ENCODE measurements around the gene ZNF556.

DNA sequence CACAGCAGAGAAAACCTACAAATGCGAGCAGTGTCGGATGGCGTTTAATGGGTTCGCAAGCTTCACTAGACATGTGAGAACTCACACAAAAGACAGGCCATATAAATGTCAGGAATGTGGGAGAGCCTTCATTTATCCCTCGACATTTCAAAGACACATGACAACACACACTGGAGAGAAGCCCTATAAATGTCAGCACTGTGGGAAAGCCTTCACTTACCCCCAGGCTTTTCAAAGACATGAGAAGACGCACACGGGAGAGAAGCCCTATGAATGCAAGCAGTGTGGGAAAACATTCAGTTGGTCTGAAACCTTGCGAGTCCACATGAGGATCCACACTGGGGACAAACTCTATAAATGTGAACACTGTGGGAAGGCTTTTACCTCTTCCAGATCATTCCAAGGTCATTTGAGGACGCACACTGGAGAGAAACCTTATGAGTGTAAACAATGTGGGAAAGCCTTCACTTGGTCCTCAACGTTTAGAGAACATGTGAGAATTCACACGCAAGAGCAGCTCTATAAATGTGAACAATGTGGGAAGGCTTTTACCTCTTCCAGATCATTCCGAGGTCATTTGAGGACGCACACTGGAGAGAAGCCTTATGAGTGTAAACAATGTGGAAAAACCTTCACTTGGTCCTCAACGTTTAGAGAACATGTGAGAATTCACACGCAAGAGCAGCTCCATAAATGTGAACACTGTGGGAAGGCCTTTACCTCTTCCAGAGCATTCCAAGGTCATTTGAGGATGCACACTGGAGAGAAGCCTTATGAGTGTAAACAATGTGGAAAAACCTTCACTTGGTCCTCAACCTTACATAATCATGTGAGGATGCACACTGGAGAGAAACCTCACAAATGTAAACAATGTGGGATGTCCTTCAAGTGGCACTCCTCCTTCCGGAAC, 50.4 kb downstream of the ZNF556 start:
- TF ChIP-seq, protein P1, sequence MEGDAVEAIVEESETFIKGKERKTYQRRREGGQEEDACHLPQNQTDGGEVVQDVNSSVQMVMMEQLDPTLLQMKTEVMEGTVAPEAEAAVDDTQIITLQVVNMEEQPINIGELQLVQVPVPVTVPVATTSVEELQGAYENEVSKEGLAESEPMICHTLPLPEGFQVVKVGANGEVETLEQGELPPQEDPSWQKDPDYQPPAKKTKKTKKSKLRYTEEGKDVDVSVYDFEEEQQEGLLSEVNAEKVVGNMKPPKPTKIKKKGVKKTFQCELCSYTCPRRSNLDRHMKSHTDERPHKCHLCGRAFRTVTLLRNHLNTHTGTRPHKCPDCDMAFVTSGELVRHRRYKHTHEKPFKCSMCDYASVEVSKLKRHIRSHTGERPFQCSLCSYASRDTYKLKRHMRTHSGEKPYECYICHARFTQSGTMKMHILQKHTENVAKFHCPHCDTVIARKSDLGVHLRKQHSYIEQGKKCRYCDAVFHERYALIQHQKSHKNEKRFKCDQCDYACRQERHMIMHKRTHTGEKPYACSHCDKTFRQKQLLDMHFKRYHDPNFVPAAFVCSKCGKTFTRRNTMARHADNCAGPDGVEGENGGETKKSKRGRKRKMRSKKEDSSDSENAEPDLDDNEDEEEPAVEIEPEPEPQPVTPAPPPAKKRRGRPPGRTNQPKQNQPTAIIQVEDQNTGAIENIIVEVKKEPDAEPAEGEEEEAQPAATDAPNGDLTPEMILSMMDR (IDR thresholded peaks at IDR 0.05; ENCODE audit: borderline replicate concordance, extremely low read depth, low read length, poor library complexity, severe bottlenecking): no peak
- TF ChIP-seq EZH2 (IDR thresholded peaks at IDR 0.05; ENCODE audit: borderline replicate concordance, low read depth, low read length, severe bottlenecking): no peak

All from DND-41 (cell line).